Measurements from ENCODE around the gene ETV4. TPM values are rescaled to one million over a fixed set of nuclear protein-coding genes. Genes with fewer than 3 reads are reported as not detected.

The ETV4 gene
- total RNA-seq (2014; rRNA removed; shearing (Covaris generic); ENCODE audit: low replicate concordance), result 55.5 and 69.1 TPM in 2 replicates

- peak within 1 kb of the TSS; percentile 83 for H3K4me2 ChIP-seq (ENCODE audit: low read depth, low read length, poor library complexity, severe bottlenecking)
- peak within 1 kb of the TSS; percentile 80 for H3K27ac ChIP-seq (ENCODE audit: low read length)
- no peaks in the 10 kb centered on the region for H3K9me2 ChIP-seq (replicated peaks; ENCODE audit: insufficient read depth, low read length)
- peak within 1 kb of the TSS; percentile 81 for H3K9ac ChIP-seq (ENCODE audit: low read length)
- peaks cover 29% of the 10 kb centered on the region for H3K79me2 ChIP-seq (ENCODE audit: low read length)
- H3K4me1 ChIP-seq (ENCODE audit: low read length), result peaks cover 45% of the 10 kb centered on the region
- peak within 1 kb of the TSS; percentile 81 for H3K4me3 ChIP-seq (ENCODE audit: low read length)
- no peaks in the 10 kb centered on the region for H3K36me3 ChIP-seq (ENCODE audit: insufficient read depth, low read length)
- H2AFZ ChIP-seq (ENCODE audit: low read length), result peak within 1 kb of the TSS; percentile 94
- H4K20me1 ChIP-seq (ENCODE audit: insufficient read depth, low read depth, low read length), result no peaks in the 10 kb centered on the region
- no peaks in the 10 kb centered on the region for H3K9me3 ChIP-seq (ENCODE audit: low read length)
- DNase-seq, result peak; percentile 99
- H3K27me3 ChIP-seq (ENCODE audit: low read length), result no peaks in the 10 kb centered on the region
These were observed at the start of gene ETV4 for GRCh38 chr17:43546319-43547188. ETV4 (minus strand) TSS chr17:43546340; CDS start chr17:43545617, 723 bp downstream.

- Histone ChIP-seq H3K36me3 (ENCODE audit: insufficient read depth, low read length) (no peaks in the 10 kb centered on the region), H4K20me1 (ENCODE audit: insufficient read depth, low read depth, low read length) (no peaks in the 10 kb centered on the region), H3K4me1 (ENCODE audit: low read length) (peaks cover 5% of the 10 kb centered on the region), H3K4me2 (ENCODE audit: low read depth, low read length, poor library complexity, severe bottlenecking) (no peak overlapping the region), H3K4me3 (ENCODE audit: low read length) (no peak overlapping the region), H3K9me2 (replicated peaks; ENCODE audit: insufficient read depth, low read length) (no peaks in the 10 kb centered on the region), H3K27me3 (ENCODE audit: low read length) (no peaks in the 10 kb centered on the region), H3K79me2 (ENCODE audit: low read length) (no peaks in the 10 kb centered on the region), H3K27ac (ENCODE audit: low read length) (no peak overlapping the region), H2AFZ (ENCODE audit: low read length) (no peak overlapping the region), H3K9me3 (ENCODE audit: low read length) (no peaks in the 10 kb centered on the region), H3K9ac (ENCODE audit: low read length) (no peak overlapping the region)
- no peak for DNase-seq
These were observed 49.3 kb upstream of the ETV4 start for GRCh38 chr17:43595466-43595865.

- Histone ChIP-seq H3K9ac (ENCODE audit: low read length) (no peak overlapping the region), H3K27ac (ENCODE audit: low read length) (no peak overlapping the region), H3K36me3 (ENCODE audit: insufficient read depth, low read length) (no peaks in the 10 kb centered on the region), H3K79me2 (ENCODE audit: low read length) (no peaks in the 10 kb centered on the region), H3K4me3 (ENCODE audit: low read length) (no peak overlapping the region), H3K4me1 (ENCODE audit: low read length) (peaks cover 5% of the 10 kb centered on the region), H4K20me1 (ENCODE audit: insufficient read depth, low read depth, low read length) (no peaks in the 10 kb centered on the region), H2AFZ (ENCODE audit: low read length) (no peak overlapping the region), H3K27me3 (ENCODE audit: low read length) (no peaks in the 10 kb centered on the region), H3K9me3 (ENCODE audit: low read length) (no peaks in the 10 kb centered on the region), H3K4me2 (ENCODE audit: low read depth, low read length, poor library complexity, severe bottlenecking) (no peak overlapping the region), H3K9me2 (replicated peaks; ENCODE audit: insufficient read depth, low read length) (no peaks in the 10 kb centered on the region)
- no peak for DNase-seq
These were observed 45.8 kb upstream of the ETV4 start for GRCh38 chr17:43591779-43592562.

GRCh38 chr17:43591001-43591400, 44.9 kb upstream of the ETV4 start:
- no peak overlapping the region for H3K9ac ChIP-seq (ENCODE audit: low read length)
- H3K4me2 ChIP-seq (ENCODE audit: low read depth, low read length, poor library complexity, severe bottlenecking), result no peak overlapping the region

GRCh38 chr17:43588664-43589435, 42.7 kb upstream of the ETV4 start:
- DNase-seq, result no peak
- Histone ChIP-seq H3K9me3 (ENCODE audit: low read length) (no peaks in the 10 kb centered on the region), H3K4me1 (ENCODE audit: low read length) (peaks cover 4% of the 10 kb centered on the region), H3K27me3 (ENCODE audit: low read length) (no peaks in the 10 kb centered on the region), H3K27ac (ENCODE audit: low read length) (no peak overlapping the region), H3K4me2 (ENCODE audit: low read depth, low read length, poor library complexity, severe bottlenecking) (no peak overlapping the region), H3K79me2 (ENCODE audit: low read length) (no peaks in the 10 kb centered on the region), H2AFZ (ENCODE audit: low read length) (no peak overlapping the region), H4K20me1 (ENCODE audit: insufficient read depth, low read depth, low read length) (no peaks in the 10 kb centered on the region), H3K36me3 (ENCODE audit: insufficient read depth, low read length) (no peaks in the 10 kb centered on the region), H3K9me2 (replicated peaks; ENCODE audit: insufficient read depth, low read length) (no peaks in the 10 kb centered on the region), H3K9ac (ENCODE audit: low read length) (no peak overlapping the region), H3K4me3 (ENCODE audit: low read length) (no peak overlapping the region)

More at GRCh38 chr17:43591001-43591400, 44.9 kb upstream of the ETV4 start:
- Histone ChIP-seq H3K9me3 (ENCODE audit: low read length) (no peaks in the 10 kb centered on the region), H4K20me1 (ENCODE audit: insufficient read depth, low read depth, low read length) (no peaks in the 10 kb centered on the region), H3K79me2 (ENCODE audit: low read length) (no peaks in the 10 kb centered on the region), H3K4me1 (ENCODE audit: low read length) (peaks cover 5% of the 10 kb centered on the region), H3K4me3 (ENCODE audit: low read length) (no peak overlapping the region), H3K9me2 (replicated peaks; ENCODE audit: insufficient read depth, low read length) (no peaks in the 10 kb centered on the region), H3K27me3 (ENCODE audit: low read length) (no peaks in the 10 kb centered on the region), H3K36me3 (ENCODE audit: insufficient read depth, low read length) (no peaks in the 10 kb centered on the region), H2AFZ (ENCODE audit: low read length) (no peak overlapping the region), H3K27ac (ENCODE audit: low read length) (no peak overlapping the region)
- no peak for DNase-seq

GRCh38 chr17:43588121-43588520, 42.0 kb upstream of the ETV4 start:
- no peaks in the 10 kb centered on the region for H3K4me1 ChIP-seq (ENCODE audit: low read length)
- H3K9ac ChIP-seq (ENCODE audit: low read length), result no peak overlapping the region
- no peaks in the 10 kb centered on the region for H3K9me3 ChIP-seq (ENCODE audit: low read length)
- H3K4me2 ChIP-seq (ENCODE audit: low read depth, low read length, poor library complexity, severe bottlenecking), result no peak overlapping the region
- H3K36me3 ChIP-seq (ENCODE audit: insufficient read depth, low read length), result no peaks in the 10 kb centered on the region
- H3K79me2 ChIP-seq (ENCODE audit: low read length), result no peaks in the 10 kb centered on the region
- no peak for DNase-seq
- no peak overlapping the region for H2AFZ ChIP-seq (ENCODE audit: low read length)
- H4K20me1 ChIP-seq (ENCODE audit: insufficient read depth, low read depth, low read length), result no peaks in the 10 kb centered on the region
- no peaks in the 10 kb centered on the region for H3K9me2 ChIP-seq (replicated peaks; ENCODE audit: insufficient read depth, low read length)
- no peaks in the 10 kb centered on the region for H3K27me3 ChIP-seq (ENCODE audit: low read length)
- H3K4me3 ChIP-seq (ENCODE audit: low read length), result no peak overlapping the region
- H3K27ac ChIP-seq (ENCODE audit: low read length), result no peak overlapping the region

- Histone ChIP-seq H3K4me2 (ENCODE audit: low read depth, low read length, poor library complexity, severe bottlenecking) (no peak overlapping the region), H3K9me2 (replicated peaks; ENCODE audit: insufficient read depth, low read length) (no peaks in the 10 kb centered on the region), H3K27me3 (ENCODE audit: low read length) (no peaks in the 10 kb centered on the region), H3K36me3 (ENCODE audit: insufficient read depth, low read length) (no peaks in the 10 kb centered on the region), H3K9me3 (ENCODE audit: low read length) (no peaks in the 10 kb centered on the region), H2AFZ (ENCODE audit: low read length) (no peak overlapping the region), H4K20me1 (ENCODE audit: insufficient read depth, low read depth, low read length) (no peaks in the 10 kb centered on the region), H3K4me1 (ENCODE audit: low read length) (no peaks in the 10 kb centered on the region), H3K9ac (ENCODE audit: low read length) (no peak overlapping the region), H3K27ac (ENCODE audit: low read length) (no peak overlapping the region), H3K79me2 (ENCODE audit: low read length) (no peaks in the 10 kb centered on the region), H3K4me3 (ENCODE audit: low read length) (no peak overlapping the region)
- no peak for DNase-seq
These were observed 41.5 kb upstream of the ETV4 start for GRCh38 chr17:43587647-43588046.
